CD4-positive, alpha-beta memory T cell (primary cell): ENCODE data around the gene MPND. TPM values are rescaled to one million over a fixed set of nuclear protein-coding genes. Genes with fewer than 3 reads are reported as not detected.
A peak's percentile ranks its signal among the peaks of the same experiment; 100 is the strongest.
"Not testable (repeated sequence)": the region's sequence is repeated elsewhere in the genome, so short reads cannot be mapped to it uniquely, and the experiment has no call there.

ENCODE experiments used
- CTCF ChIA-PET: fragments of 350-600 bp; sonication (Branson Sonifier 250); formaldehyde crosslinking; loops from one replicate; lab custom pipeline; 2021; ENCODE audit warnings: inconsistent platforms; ENCODE audit not compliant: partially characterized antibody; lab: Charles Lee
- POLR2A ChIA-PET: fragments of 350-600 bp; sonication (Branson Sonifier 250); formaldehyde crosslinking; loops from one replicate; lab custom pipeline; 2021; ENCODE audit not compliant: partially characterized antibody; lab: Charles Lee
- DNase-seq, 5 donors: peaks; one replicate each; pipeline versions ENCODE4 v3.0.0 to v3.0.0-alpha.2; 2020 to 2022; ENCODE audit warnings: mixed read lengths in 1 of 5
- H3K27ac ChIP-seq: one replicate; pipeline ENCODE4 v1.7.0; 2013; ENCODE audit warnings: low read depth, low read length
- H3K27me3 ChIP-seq: 2 replicates; pipeline ENCODE4 v1.7.0; 2013; ENCODE audit warnings: mild to moderate bottlenecking, low read length, moderate library complexity; ENCODE audit not compliant: insufficient read depth
- H3K36me3 ChIP-seq: 2 replicates; pipeline ENCODE4 v1.7.0; 2013; ENCODE audit warnings: mild to moderate bottlenecking, low read length, moderate library complexity; ENCODE audit not compliant: insufficient read depth
- H3K4me1 ChIP-seq: 2 replicates; pipeline ENCODE4 v1.7.0; 2013; ENCODE audit warnings: mild to moderate bottlenecking, low read length, moderate library complexity; ENCODE audit not compliant: insufficient read depth
- H3K4me3 ChIP-seq, 2 donors: one replicate each; pipeline ENCODE4 v1.7.0; 2013; ENCODE audit warnings: low read length in 2 of 2, mild to moderate bottlenecking in 1 of 2
- H3K9me3 ChIP-seq, 2 donors: one replicate each; pipeline ENCODE4 v1.7.0; 2013; ENCODE audit warnings: low read length in 2 of 2, control low read depth in 1 of 2; ENCODE audit not compliant: control insufficient read depth in 1 of 2
- H3K27ac Mint-ChIP-seq, 7 donors: one replicate each; pipeline ENCODE4 v1.8.0; 2020 to 2021; ENCODE audit warnings: mixed read lengths in 7 of 7, mild to moderate bottlenecking in 6 of 7, inconsistent platforms in 3 of 7, moderate library complexity in 3 of 7
- H3K27me3 Mint-ChIP-seq, 2 donors: one replicate each; pipeline ENCODE4 v1.8.0; 2020 to 2021; ENCODE audit warnings: mixed read lengths in 2 of 2
- H3K36me3 Mint-ChIP-seq, 2 donors: one replicate each; pipeline ENCODE4 v1.8.0; 2020 to 2021; ENCODE audit warnings: mixed read lengths in 2 of 2, inconsistent platforms in 1 of 2, mild to moderate bottlenecking in 1 of 2
- H3K4me1 Mint-ChIP-seq, 4 donors: one replicate each; pipeline ENCODE4 v1.8.0; 2020 to 2021; ENCODE audit warnings: mixed read lengths in 4 of 4, mild to moderate bottlenecking in 1 of 4
- H3K4me3 Mint-ChIP-seq, 8 donors: one replicate each; pipeline ENCODE4 v1.8.0; 2020 to 2021; ENCODE audit warnings: mixed read lengths in 8 of 8, mild to moderate bottlenecking in 7 of 8, moderate library complexity in 6 of 8, inconsistent platforms in 3 of 8
- H3K9me3 Mint-ChIP-seq, 8 donors: one replicate each; pipeline ENCODE4 v1.8.0; 2020 to 2021; ENCODE audit warnings: mixed read lengths in 8 of 8, mild to moderate bottlenecking in 5 of 8, inconsistent platforms in 3 of 8, moderate library complexity in 1 of 8
- intact Hi-C: fragments of 100-400 bp; cut with micrococcal nuclease; formaldehyde crosslinking; loops from one replicate; pipeline ENCODE4 v1.15.1; 2023
- polyA plus RNA-seq, 2 donors: library from polyadenylated mRNA; unstranded; fragments of 300-500 nt; fragmentation: Illumina TruSeq; gene quantifications; one replicate each; pipeline ENCODE4 v1.2.3, GENCODE V29; 2021
- total RNA-seq, 2 experiments: library from RNA; stranded (reverse); gene quantifications; one replicate each; pipeline ENCODE4 v1.2.3, GENCODE V29; 2021

MPND gene
- total and polyA plus RNA-seq, 4 experiments from 2014 or later, result 3.5 to 27.0 (median 16.9) TPM

- peaks cover 19% of the 10 kb centered on the region for H3K4me1 ChIP-seq
- intact Hi-C loops, result loop anchor here (1.0 kb wide), 3 partner anchors 15 to 61 kb away; partner anchors contain the start of gene MPND
- no peaks in the 10 kb centered on the region for H3K9me3 ChIP-seq
- DNase-seq, result no peak
- POLR2A ChIA-PET, result interaction anchor here (0.8 to 1.8 kb wide), 6 partner anchors 15 to 144 kb away, joined by 3 to 25 read pairs (median 5); partner anchors contain the start of genes CHAF1A, HDGFL2, MPND and TMIGD2
- H3K4me1 Mint-ChIP-seq, result peaks cover 8 to 29% (median 20%) of the 10 kb centered on the region in 4 donors
- CTCF ChIA-PET, result interaction anchor here (0.7 to 1.4 kb wide), 4 partner anchors 15 to 73 kb away, joined by 3 to 8 read pairs (median 6); partner anchors contain the start of genes MPND and SH3GL1
- peak overlapping the region; percentile 19 to 99 (median 73) for H3K27ac Mint-ChIP-seq
- H3K36me3 Mint-ChIP-seq, result peaks cover 0 to 5% of the 10 kb centered on the region in 2 donors
- H3K4me3 ChIP-seq, result peak overlapping the region; percentile 58 to 61
- H3K4me3 Mint-ChIP-seq, result peak overlapping the region; percentile 74 to 91 (median 82)
- no peaks in the 10 kb centered on the region for H3K36me3 ChIP-seq
- no peaks in the 10 kb centered on the region for H3K27me3 ChIP-seq
- peaks cover 0 to 5% (median 0%) of the 10 kb centered on the region in 8 donors for H3K9me3 Mint-ChIP-seq
- H3K27ac ChIP-seq, result no peak overlapping the region
- H3K27me3 Mint-ChIP-seq, result peaks cover 0 to 3% of the 10 kb centered on the region in 2 donors
These were observed 15.5 kb upstream of the MPND start for GRCh38 chr19:4327877-4328242.

GRCh38 chr19:4328243-4328990 is 14.9 kb upstream of the MPND start:
- H3K27ac Mint-ChIP-seq, result peak overlapping the region; percentile 72 to 99 (median 89)
- H3K36me3 Mint-ChIP-seq, result peaks cover 0 to 5% of the 10 kb centered on the region in 2 donors
- H3K4me1 Mint-ChIP-seq, result peaks cover 8 to 29% (median 20%) of the 10 kb centered on the region in 4 donors
- CTCF ChIA-PET, result interaction anchor here (0.7 to 1.4 kb wide), 4 partner anchors 14 to 72 kb away, joined by 3 to 8 read pairs (median 6); partner anchors contain the start of genes MPND and SH3GL1
- Histone ChIP-seq H3K4me1 (peaks cover 19% of the 10 kb centered on the region), H3K36me3 (no peaks in the 10 kb centered on the region), H3K27me3 (no peaks in the 10 kb centered on the region), H3K4me3 (peak overlapping the region; percentile 59 to 61), H3K9me3 (no peaks in the 10 kb centered on the region), H3K27ac (no peak overlapping the region)
- peaks cover 0 to 5% (median 0%) of the 10 kb centered on the region in 8 donors for H3K9me3 Mint-ChIP-seq
- DNase-seq, result peak; percentile 88 to 93 (median 92)
- H3K27me3 Mint-ChIP-seq, result peaks cover 0 to 3% of the 10 kb centered on the region in 2 donors
- intact Hi-C loops, result loop anchor here (1.0 kb wide), 3 partner anchors 15 to 61 kb away; partner anchors contain the start of gene MPND
- POLR2A ChIA-PET, result interaction anchor here (0.8 to 1.8 kb wide), 6 partner anchors 15 to 143 kb away, joined by 3 to 25 read pairs (median 5); partner anchors contain the start of genes CHAF1A, HDGFL2, MPND and TMIGD2
- H3K4me3 Mint-ChIP-seq, result peak overlapping the region; percentile 77 to 91 (median 82)

- peak overlapping the region in 5 of 7 donors; percentile 56 to 99 (median 89) for H3K27ac Mint-ChIP-seq
- Histone ChIP-seq H3K4me1 (peaks cover 19% of the 10 kb centered on the region), H3K4me3 (peak overlapping the region in 1 of 2 donors; percentile 59)
- not testable (repeated sequence) for H3K9me3 Mint-ChIP-seq, H3K27me3 ChIP-seq, H3K27me3 Mint-ChIP-seq, H3K36me3 Mint-ChIP-seq, H3K27ac ChIP-seq, H3K36me3 ChIP-seq, H3K9me3 ChIP-seq
- ChIA-PET CTCF (interaction anchor here (1.4 to 2.4 kb wide), 3 partner anchors 8 to 71 kb away, joined by 4 to 7 read pairs (median 6); partner anchors contain the start of gene SH3GL1), POLR2A (interaction anchor here (1.3 to 1.8 kb wide), 2 partner anchors 27 to 82 kb away, joined by 6 to 7 read pairs; partner anchors contain the start of genes TMIGD2 and YJU2)
- intact Hi-C loops, result loop anchor here (1.0 kb wide), 3 partner anchors 14 to 62 kb away; partner anchors contain the start of gene MPND
- DNase-seq, result peak in 1 of 5 donors; percentile 20
- peaks cover 8 to 29% (median 20%) of the 10 kb centered on the region in 4 donors for H3K4me1 Mint-ChIP-seq
- peak overlapping the region; percentile 77 to 91 (median 82) for H3K4me3 Mint-ChIP-seq
These were observed 14.2 kb upstream of the MPND start for GRCh38 chr19:4328991-4329681.

- Histone ChIP-seq H3K4me3 (no peak overlapping the region), H3K36me3 (no peaks in the 10 kb centered on the region), H3K27me3 (no peaks in the 10 kb centered on the region), H3K27ac (no peak overlapping the region), H3K4me1 (peaks cover 19% of the 10 kb centered on the region), H3K9me3 (no peaks in the 10 kb centered on the region)
- ChIA-PET CTCF (interaction anchor here (1.4 to 2.4 kb wide), 2 partner anchors 9 to 23 kb away, joined by 4 to 7 read pairs; no protein-coding TSS in a partner anchor), POLR2A (no interaction called here)
- Mint-ChIP-seq H3K27me3 (peaks cover 0 to 3% of the 10 kb centered on the region in 2 donors), H3K27ac (peak overlapping the region in 3 of 7 donors; percentile 32 to 99 (median 42)), H3K4me3 (peak overlapping the region in 4 of 8 donors; percentile 25 to 66 (median 42)), H3K4me1 (peaks cover 10 to 29% (median 20%) of the 10 kb centered on the region in 4 donors), H3K36me3 (peaks cover 0 to 5% of the 10 kb centered on the region in 2 donors), H3K9me3 (peaks cover 0 to 3% (median 0%) of the 10 kb centered on the region in 8 donors)
- no peak for DNase-seq
- intact Hi-C loops, result no loop called here
These were observed 13.5 kb upstream of the MPND start for GRCh38 chr19:4329858-4330257.

- Mint-ChIP-seq H3K4me1 (peaks cover 12 to 20% (median 16%) of the 10 kb centered on the region in 4 donors), H3K27ac (peak overlapping the region in 2 of 7 donors; percentile 16 to 49), H3K4me3 (no peak overlapping the region), H3K27me3 (no peaks in the 10 kb centered on the region), H3K9me3 (peaks cover 0 to 3% (median 0%) of the 10 kb centered on the region in 8 donors), H3K36me3 (no peaks in the 10 kb centered on the region)
- ChIA-PET POLR2A (no interaction called here), CTCF (interaction anchor here (4.5 kb wide), 1 partner anchor 18 kb away, joined by 18 read pairs; no protein-coding TSS in a partner anchor)
- Histone ChIP-seq H3K27me3 (no peaks in the 10 kb centered on the region), H3K27ac (no peak overlapping the region), H3K36me3 (no peaks in the 10 kb centered on the region), H3K9me3 (no peaks in the 10 kb centered on the region), H3K4me3 (no peak overlapping the region), H3K4me1 (peaks cover 13% of the 10 kb centered on the region)
- intact Hi-C loops, result no loop called here
- DNase-seq, result no peak
These were observed 8.3 kb upstream of the MPND start for GRCh38 chr19:4334929-4335570.

- Histone ChIP-seq H3K4me3 (peak overlapping the region; percentile 52 to 66), H3K9me3 (no peaks in the 10 kb centered on the region), H3K36me3 (no peaks in the 10 kb centered on the region), H3K4me1 (peaks cover 19% of the 10 kb centered on the region), H3K27ac (peak overlapping the region; percentile 42), H3K27me3 (no peaks in the 10 kb centered on the region)
- ChIA-PET POLR2A (interaction anchor here (0.6 to 1.4 kb wide), 2 partner anchors 26 to 62 kb away, joined by 3 read pairs; partner anchors contain the start of gene SH3GL1), CTCF (interaction anchor here (2.2 to 4.5 kb wide), 2 partner anchors 15 to 71 kb away, joined by 9 to 18 read pairs; no protein-coding TSS in a partner anchor)
- Mint-ChIP-seq H3K27ac (peak overlapping the region; percentile 41 to 95 (median 82)), H3K4me3 (peak overlapping the region; percentile 82 to 98 (median 86)), H3K36me3 (peaks cover 0 to 4% of the 10 kb centered on the region in 2 donors), H3K4me1 (peaks cover 16 to 31% (median 23%) of the 10 kb centered on the region in 4 donors), H3K9me3 (peaks cover 0 to 3% (median 0%) of the 10 kb centered on the region in 8 donors), H3K27me3 (no peaks in the 10 kb centered on the region)
- intact Hi-C loops, result no loop called here
- DNase-seq, result no peak
These were observed 5.4 kb upstream of the MPND start for GRCh38 chr19:4337906-4338440.
